HFFc6 (cell line): ENCODE measurements around the gene VPS37D. TPM values are rescaled to one million over a fixed set of nuclear protein-coding genes. Genes with fewer than 3 reads are reported as not detected.
A peak's percentile ranks its signal among the peaks of the same experiment; 100 is the strongest.

Experiments
- DNase-seq: peaks from one replicate; pipeline ENCODE4 v3.0.0-alpha.2; 2018
- H3K27ac Mint-ChIP-seq: 2 replicates; pipeline ENCODE4 v1.8.0; 2020; ENCODE audit warnings: mild to moderate bottlenecking, mixed read lengths
- H3K27me3 Mint-ChIP-seq: 2 replicates; pipeline ENCODE4 v1.8.0; 2021; ENCODE audit warnings: mild to moderate bottlenecking, moderate library complexity, mixed read lengths; ENCODE audit not compliant: insufficient read depth
- H3K36me3 Mint-ChIP-seq: 2 replicates; pipeline ENCODE4 v1.8.0; 2021; ENCODE audit warnings: low read depth, mixed read lengths
- H3K4me1 Mint-ChIP-seq: 2 replicates; pipeline ENCODE4 v1.8.0; 2020; ENCODE audit warnings: low read depth, mixed read lengths
- H3K4me3 Mint-ChIP-seq: 2 replicates; pipeline ENCODE4 v1.8.0; 2020; ENCODE audit warnings: mild to moderate bottlenecking, moderate library complexity, mixed read lengths
- H3K9me3 Mint-ChIP-seq: 2 replicates; pipeline ENCODE4 v1.8.0; 2020; ENCODE audit warnings: mild to moderate bottlenecking, mixed read lengths
- total RNA-seq, 6 experiments: library from RNA; stranded (reverse); fragmentation: NEBNext Ultra II Directional; extraction: Animal tissue kit (Norgen Biotek cat#: 25700); gene quantifications; 2 replicates in 1 of 6; 3 replicates in 5 of 6; pipeline ENCODE4 v1.2.3, GENCODE V29; 2021
- TF ChIP-seq, protein P1 (sequence below): fragments of 200-600 bp; sonication (generic); IDR thresholded peaks from 2 replicates; pipeline ENCODE4 v1.5.0; 2021; ENCODE audit warnings: antibody characterized with exemption, mild to moderate bottlenecking

Gene VPS37D
- total RNA-seq, 6 experiments from 2014 or later: 2.4 to 3.1 (median 2.7) TPM

DNA sequence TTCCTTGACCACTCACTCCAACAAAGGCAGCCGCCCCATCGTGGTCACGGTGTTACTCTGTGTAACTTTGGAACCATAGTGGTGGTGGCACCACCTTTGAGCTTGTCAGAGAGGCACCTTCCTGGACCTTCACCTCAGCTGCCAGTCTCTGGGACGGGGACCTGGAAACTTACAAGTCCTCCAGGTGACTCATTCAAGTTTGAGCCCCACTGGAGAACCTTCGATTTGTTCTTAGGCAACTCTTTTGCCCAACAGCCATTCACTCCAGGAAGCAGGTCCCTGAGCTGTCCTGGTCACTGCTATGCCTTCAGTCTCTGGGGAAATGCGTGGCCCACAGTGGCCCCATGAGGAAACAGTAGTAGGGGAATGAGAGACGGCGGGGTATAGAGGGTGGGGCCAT is 34.6 kb downstream of the VPS37D start:
- H3K27me3 Mint-ChIP-seq: peaks cover 2% of the 10 kb centered on the region
- DNase-seq: no peak
- no peaks in the 10 kb centered on the region for H3K9me3 Mint-ChIP-seq
- TF ChIP-seq, protein P1, sequence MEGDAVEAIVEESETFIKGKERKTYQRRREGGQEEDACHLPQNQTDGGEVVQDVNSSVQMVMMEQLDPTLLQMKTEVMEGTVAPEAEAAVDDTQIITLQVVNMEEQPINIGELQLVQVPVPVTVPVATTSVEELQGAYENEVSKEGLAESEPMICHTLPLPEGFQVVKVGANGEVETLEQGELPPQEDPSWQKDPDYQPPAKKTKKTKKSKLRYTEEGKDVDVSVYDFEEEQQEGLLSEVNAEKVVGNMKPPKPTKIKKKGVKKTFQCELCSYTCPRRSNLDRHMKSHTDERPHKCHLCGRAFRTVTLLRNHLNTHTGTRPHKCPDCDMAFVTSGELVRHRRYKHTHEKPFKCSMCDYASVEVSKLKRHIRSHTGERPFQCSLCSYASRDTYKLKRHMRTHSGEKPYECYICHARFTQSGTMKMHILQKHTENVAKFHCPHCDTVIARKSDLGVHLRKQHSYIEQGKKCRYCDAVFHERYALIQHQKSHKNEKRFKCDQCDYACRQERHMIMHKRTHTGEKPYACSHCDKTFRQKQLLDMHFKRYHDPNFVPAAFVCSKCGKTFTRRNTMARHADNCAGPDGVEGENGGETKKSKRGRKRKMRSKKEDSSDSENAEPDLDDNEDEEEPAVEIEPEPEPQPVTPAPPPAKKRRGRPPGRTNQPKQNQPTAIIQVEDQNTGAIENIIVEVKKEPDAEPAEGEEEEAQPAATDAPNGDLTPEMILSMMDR: no peak
- H3K36me3 Mint-ChIP-seq: peaks cover 17% of the 10 kb centered on the region
- H3K4me3 Mint-ChIP-seq: no peak overlapping the region
- H3K4me1 Mint-ChIP-seq: peaks cover 22% of the 10 kb centered on the region
- H3K27ac Mint-ChIP-seq: no peak overlapping the region; the same call in 1 of the 2 replicates

DNA sequence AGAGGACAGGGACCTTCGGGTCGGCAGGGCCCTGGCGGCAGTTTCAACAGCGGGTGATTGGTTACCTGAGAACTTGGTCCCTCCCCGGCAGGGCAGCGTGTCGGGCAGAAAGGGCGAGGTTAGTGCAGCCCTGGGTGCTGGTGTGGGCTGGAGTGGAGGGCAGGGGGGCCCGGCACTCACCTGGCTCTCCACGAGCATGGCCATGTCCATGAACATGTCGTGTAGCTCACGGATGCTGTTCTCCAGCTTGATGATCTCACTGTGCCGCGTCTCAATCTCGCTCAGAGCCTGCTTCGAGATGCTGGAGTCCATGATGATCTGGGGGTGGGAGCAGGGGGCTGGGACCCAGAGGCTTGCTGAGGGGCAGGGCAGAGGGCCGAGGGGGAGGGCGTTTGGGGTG is 35.0 kb downstream of the VPS37D start:
- DNase-seq: no peak
- H3K27ac Mint-ChIP-seq: no peak overlapping the region
- TF ChIP-seq, protein P1: no peak
- H3K4me3 Mint-ChIP-seq: no peak overlapping the region
- peaks cover 17% of the 10 kb centered on the region for H3K36me3 Mint-ChIP-seq
- no peaks in the 10 kb centered on the region for H3K9me3 Mint-ChIP-seq
- H3K27me3 Mint-ChIP-seq: peaks cover 2% of the 10 kb centered on the region
- H3K4me1 Mint-ChIP-seq: peaks cover 22% of the 10 kb centered on the region

DNA sequence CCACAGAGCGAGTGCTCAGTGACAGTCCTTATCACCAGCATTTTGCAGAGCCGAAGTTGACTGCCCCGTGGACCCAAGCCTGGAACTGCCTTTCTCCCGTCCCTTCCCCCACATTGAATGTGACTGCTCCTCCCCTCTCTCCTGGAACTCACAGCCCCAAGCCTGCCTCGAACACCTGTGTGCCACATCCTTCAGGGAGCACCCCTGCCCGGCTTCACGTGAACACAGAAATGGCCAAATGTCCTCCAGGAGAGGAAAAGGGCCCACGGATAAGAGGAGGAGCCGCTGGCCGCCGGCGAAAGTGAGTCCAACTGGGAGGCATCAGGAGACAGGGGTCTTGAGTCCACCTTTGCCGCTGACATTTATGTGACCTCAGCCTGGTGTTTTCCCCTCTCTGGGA is 35.6 kb downstream of the VPS37D start:
- Mint-ChIP-seq H3K36me3 (peaks cover 17% of the 10 kb centered on the region), H3K27ac (no peak overlapping the region)

DNA sequence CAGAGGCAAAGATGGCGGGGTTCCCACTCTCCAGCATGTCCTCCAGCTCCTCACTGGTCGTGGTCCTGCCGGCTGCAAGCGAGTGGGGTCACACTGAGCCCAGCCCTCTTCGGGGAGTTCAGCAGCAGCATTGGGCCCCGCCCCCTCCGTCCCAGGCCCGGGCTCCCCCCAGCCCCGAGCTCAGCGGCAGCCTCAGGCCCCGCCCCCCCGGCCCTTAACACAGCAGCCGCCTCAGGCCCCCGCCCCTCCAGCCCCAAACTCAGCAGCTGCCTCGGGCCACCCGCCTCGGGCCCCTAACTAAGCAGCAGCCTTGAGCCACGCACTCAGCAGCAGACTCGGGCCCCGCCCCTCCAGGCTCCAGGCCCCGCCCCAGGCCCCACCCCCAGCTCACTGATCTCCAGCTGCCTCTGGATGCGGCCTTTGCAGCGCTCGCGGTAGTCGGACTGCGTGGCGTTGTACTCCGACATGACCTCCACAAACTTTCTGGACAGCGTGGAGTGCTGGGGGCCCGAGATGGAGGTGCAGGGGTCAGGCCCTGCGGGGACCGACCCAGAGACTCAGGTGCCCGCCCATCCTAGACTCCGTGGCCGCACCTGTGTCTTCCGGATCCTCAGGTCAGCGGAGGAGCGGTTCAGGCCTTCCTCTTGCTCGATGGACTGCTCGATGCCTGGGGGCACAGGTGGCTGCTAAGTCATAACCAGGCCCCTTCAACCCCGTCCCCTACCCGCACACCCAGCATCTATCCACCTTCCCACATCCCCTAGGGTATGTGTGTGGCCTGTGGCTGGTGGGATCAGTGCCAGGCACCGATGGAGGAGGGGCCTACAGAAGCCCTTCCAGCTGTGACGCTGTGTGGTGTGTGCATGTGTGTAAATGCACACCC is 36.4 kb downstream of the VPS37D start:
- TF ChIP-seq, protein P1: no peak
- Mint-ChIP-seq H3K9me3 (no peaks in the 10 kb centered on the region), H3K36me3 (peaks cover 17% of the 10 kb centered on the region), H3K4me1 (peaks cover 22% of the 10 kb centered on the region), H3K27me3 (peaks cover 2% of the 10 kb centered on the region), H3K4me3 (no peak overlapping the region), H3K27ac (no peak overlapping the region)
- no peak for DNase-seq

More for the DNA sequence above, 35.6 kb downstream of the VPS37D start:
- H3K4me1 Mint-ChIP-seq: peaks cover 22% of the 10 kb centered on the region
- DNase-seq: no peak
- no peaks in the 10 kb centered on the region for H3K9me3 Mint-ChIP-seq
- TF ChIP-seq, protein P1: no peak
- H3K4me3 Mint-ChIP-seq: no peak overlapping the region
- peaks cover 2% of the 10 kb centered on the region for H3K27me3 Mint-ChIP-seq

DNA sequence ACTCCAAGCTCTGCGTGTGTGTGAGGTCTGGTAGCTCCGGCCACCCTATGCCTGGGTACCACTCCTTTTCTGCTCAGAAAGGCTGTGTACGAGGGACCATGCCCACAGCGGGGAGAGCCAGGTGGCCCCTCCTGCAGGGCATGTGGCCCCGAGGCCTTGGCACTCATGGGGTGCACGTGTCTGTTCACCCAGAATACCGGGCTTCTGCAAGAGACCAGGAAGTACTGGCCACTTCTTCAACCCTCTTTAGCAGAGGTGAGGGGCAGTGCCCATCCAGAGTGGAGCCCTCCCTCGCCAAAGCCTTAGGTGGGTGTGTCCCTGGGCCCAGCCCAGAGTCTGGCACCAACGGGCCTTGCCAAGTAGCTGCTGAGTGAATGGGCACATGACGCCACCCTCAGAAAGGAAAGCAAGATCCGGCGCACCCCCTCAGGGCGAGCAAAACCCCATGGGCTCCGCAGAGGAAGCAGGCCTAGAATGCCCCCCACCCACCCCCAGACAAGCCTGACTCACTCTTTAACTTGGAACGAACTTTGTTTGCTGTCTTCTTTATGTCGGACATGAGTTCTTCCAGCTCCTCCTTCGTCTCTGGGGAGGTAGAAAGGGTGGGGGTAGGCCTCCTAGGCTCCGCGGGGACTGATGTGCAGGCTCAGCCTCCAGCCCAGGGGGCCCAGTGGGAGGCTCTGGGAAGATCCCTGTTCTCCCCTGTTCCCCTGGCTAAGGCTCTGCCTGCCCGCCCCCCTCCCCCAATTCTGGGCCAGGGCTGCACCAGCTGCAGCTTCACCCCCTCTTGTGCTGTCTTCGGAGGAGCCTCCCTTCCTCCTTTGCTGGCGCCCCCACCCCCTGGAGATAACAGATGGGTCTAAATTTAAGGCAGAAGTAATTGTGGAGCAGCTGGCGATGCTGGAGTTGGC is 37.3 kb downstream of the VPS37D start:
- H3K27me3 Mint-ChIP-seq: peaks cover 2% of the 10 kb centered on the region
- peaks cover 22% of the 10 kb centered on the region for H3K4me1 Mint-ChIP-seq
- no peak for DNase-seq
- H3K9me3 Mint-ChIP-seq: no peaks in the 10 kb centered on the region
- H3K27ac Mint-ChIP-seq: peak overlapping the region; percentile 11; the same call in 1 of the 2 replicates
- H3K36me3 Mint-ChIP-seq: peaks cover 17% of the 10 kb centered on the region
- no peak overlapping the region for H3K4me3 Mint-ChIP-seq
- TF ChIP-seq, protein P1: no peak
